Fibroblast of peridontal ligament (primary cell): ENCODE data around the gene GLT8D1.
"Not testable (repeated sequence)": the region's sequence is repeated elsewhere in the genome, so short reads cannot be mapped to it uniquely, and the experiment has no call there.

Experiments
- DNase-seq: peaks from one replicate; pipeline ENCODE4 v3.0.0-alpha.2; 2010; ENCODE audit errors: extremely low read depth

The GLT8D1 gene

GRCh38 chr3:52705688-52706686, at the start of gene GLT8D1, which contains the start of gene SPCS1:
GLT8D1 (minus strand) TSS chr3:52705791; CDS start chr3:52700460, 5,331 bp downstream.
SPCS1 (plus strand) TSS chr3:52706106; CDS start chr3:52706247, 141 bp downstream.
- DNase-seq: peak; percentile 74

GRCh38 chr3:52754373-52754772, 48.8 kb upstream of the GLT8D1 start:
- no peak for DNase-seq

DNA sequence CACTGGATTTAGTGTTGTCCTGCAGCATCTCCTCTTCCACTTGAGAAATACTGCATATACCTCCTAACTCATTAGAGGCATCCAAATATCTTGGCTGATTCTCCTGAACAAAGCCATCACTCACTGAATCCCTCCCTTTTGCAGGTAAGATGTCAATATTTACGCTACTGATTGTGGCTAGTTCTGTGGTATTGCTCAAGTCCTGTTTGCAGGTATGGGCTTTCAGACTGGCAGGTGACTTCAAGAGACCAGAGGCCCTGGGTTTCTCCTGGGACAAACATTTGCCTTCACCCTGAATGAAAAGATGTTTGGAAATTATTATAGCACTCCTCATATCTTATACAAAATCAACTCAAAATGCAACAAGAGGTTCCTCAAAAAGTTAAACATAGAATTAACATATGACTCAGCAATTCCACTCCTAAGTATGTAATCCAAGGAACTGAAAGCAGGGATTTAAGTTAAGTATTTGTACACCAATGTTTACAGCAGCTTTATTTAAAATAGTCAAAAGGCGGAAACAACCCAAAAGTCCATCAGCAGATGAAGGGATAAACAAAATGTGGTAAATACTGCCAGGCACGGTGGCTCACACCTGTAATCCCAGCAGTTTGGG, 46.6 kb upstream of the GLT8D1 start:
- peak; percentile 70 for DNase-seq

- DNase-seq: no peak
Measured at GRCh38 chr3:52743721-52744120, 38.1 kb upstream of the GLT8D1 start.

DNA sequence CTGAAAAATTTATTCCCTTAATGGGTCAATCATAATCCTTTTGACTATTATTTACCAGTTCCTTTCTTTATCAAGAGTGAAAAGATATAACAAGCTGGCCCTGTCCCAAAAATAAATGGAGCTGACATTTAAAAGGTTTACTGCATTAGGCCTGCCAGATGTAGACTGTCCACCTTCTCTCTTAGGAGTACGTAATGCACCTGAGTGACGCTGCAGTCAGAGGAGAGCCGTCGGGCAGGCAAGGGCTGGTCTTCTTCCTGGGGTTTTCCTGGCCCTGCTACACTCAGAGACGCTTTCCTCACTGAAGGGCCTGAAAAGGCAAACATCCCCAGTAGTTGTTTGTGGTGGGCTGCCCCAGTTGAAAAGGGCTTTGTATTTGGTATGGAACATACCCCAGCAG, 37.6 kb upstream of the GLT8D1 start:
- DNase-seq: no peak

GRCh38 chr3:52742418-52743041, 36.9 kb upstream of the GLT8D1 start:
- DNase-seq: peak; percentile 63

- no peak for DNase-seq
Measured at GRCh38 chr3:52739730-52740129, 34.1 kb upstream of the GLT8D1 start.

GRCh38 chr3:52733256-52733891, 27.8 kb upstream of the GLT8D1 start:
- no peak for DNase-seq

DNA sequence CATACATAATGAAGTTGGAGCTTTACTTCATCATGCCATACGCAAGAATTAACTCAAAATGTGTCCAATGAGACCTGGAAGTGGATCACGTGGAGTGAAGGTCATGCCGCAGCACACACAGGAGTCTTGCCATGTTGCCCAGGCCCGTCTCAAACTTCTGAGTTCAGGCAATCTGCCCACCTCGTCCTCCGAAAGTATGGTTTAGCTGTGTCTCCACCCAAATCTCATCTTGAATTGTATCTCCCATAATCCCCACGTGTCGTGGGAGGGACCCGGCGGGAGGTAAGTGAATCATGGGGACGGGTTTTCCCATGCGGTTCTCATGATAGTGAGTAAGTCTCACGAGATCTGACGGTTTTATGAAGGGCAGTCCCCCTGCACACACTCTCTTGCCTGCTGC, 26.0 kb upstream of the GLT8D1 start:
- no peak for DNase-seq

DNA sequence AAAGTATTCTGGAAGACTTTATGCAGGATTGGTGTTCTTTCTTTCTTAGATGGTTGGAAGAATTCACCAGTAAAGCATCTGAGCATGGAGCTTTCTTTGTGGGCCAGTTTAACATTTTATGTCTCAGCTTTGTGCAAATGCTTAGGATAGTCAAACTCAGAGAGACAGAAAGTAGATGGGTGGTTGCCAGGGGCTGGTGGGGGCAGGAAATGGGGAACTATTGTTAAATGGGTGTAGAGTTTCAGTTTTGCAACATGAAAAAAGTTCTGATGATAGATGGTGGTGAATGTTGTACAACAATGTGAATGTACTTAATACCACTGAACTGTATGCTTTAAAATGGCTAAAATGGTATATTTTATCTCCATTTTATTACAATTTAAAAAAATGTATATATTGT, 25.1 kb upstream of the GLT8D1 start:
- no peak for DNase-seq

GRCh38 chr3:52728753-52729152, 23.2 kb upstream of the GLT8D1 start:
- DNase-seq: not testable (repeated sequence)

DNA sequence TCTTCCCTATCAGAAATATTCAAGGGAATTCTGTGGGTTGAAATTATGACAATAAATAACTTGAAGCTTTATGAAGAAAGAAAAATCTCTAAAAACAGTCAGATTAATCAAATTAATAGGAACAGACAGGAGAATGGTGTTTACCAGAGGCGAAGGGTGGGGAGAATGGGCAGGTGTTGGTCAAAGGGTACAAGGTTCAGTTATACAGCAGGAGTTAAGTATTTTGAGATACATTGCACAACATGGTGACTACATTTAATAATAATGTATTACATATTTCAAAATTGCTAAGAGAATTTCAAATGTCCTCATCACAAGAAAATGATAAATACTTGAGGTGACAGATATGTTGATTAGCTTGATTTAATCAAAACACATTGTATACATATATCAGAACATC, 18.9 kb upstream of the GLT8D1 start:
- DNase-seq: no peak

- DNase-seq: no peak
Measured at GRCh38 chr3:52723935-52724334, 18.3 kb upstream of the GLT8D1 start.

GRCh38 chr3:52722491-52722890, 16.9 kb upstream of the GLT8D1 start:
- no peak for DNase-seq

DNA sequence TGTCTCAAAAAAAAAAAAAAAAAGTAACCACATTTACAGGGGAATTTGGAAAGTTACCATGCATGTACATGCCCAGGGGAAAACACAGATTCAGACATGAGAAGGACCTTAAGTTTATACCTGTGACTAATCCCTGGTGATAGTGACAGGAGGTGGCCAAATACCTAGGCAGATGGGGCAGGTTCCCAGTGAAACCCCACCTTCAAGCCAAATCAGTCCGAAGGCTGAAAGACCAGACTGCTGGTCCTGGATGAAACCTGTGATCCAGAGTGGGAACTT, 16.1 kb upstream of the GLT8D1 start:
- no peak for DNase-seq

- DNase-seq: peak; percentile 1
Measured at GRCh38 chr3:52721002-52721729, 15.6 kb upstream of the GLT8D1 start.

DNA sequence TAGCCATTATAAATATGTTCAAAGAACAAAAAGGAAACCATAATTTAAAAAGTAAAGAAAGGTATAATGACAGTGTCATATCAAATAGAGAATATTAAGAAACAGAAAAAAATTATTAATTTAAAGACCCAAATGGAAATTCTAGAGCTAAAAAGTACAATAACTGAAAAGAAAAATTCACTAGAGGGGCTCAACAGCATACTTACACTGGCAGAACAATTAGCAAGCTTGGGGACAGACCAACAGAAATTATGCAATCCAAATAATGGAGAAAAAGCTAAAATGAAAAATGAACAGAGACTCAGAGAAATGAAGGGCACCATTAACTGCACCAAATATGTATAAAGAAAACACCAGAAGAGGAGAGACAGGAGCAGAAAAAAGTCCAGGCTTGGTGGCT, 14.0 kb upstream of the GLT8D1 start:
- DNase-seq: no peak

DNA sequence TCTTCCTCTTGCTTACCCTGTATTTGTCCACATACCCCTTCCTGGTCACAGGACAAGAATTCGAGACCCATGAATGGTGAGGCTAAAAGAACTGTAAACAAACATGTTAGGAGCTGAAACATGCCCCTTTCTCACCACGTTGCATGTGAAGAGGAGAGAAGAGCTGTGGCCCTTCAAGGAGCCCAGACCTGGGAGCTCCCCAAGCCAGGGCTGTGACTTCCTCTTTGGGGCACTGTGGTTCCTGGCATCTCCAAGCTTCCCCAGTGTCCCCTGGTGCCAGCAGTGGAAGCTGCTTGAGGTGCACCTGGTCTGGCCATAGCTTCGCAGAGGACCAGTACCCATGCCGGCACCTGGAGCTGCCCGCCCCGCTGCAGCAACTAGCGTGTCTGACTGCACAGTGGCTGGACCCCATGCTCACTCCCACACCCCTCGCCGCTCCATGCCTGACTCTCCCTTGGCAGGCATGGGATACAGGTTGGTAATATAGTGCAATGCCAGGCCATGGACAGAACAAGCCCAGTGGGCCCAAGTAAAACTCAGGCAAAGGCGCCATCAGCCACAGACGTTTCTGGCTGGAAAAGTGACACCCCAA, 10.2 kb upstream of the GLT8D1 start:
- DNase-seq: no peak

- no peak for DNase-seq
Measured at GRCh38 chr3:52714335-52715302, 9.0 kb upstream of the GLT8D1 start.
